ENCODE measurements around the gene AZI2.

The AZI2 gene

DNA sequence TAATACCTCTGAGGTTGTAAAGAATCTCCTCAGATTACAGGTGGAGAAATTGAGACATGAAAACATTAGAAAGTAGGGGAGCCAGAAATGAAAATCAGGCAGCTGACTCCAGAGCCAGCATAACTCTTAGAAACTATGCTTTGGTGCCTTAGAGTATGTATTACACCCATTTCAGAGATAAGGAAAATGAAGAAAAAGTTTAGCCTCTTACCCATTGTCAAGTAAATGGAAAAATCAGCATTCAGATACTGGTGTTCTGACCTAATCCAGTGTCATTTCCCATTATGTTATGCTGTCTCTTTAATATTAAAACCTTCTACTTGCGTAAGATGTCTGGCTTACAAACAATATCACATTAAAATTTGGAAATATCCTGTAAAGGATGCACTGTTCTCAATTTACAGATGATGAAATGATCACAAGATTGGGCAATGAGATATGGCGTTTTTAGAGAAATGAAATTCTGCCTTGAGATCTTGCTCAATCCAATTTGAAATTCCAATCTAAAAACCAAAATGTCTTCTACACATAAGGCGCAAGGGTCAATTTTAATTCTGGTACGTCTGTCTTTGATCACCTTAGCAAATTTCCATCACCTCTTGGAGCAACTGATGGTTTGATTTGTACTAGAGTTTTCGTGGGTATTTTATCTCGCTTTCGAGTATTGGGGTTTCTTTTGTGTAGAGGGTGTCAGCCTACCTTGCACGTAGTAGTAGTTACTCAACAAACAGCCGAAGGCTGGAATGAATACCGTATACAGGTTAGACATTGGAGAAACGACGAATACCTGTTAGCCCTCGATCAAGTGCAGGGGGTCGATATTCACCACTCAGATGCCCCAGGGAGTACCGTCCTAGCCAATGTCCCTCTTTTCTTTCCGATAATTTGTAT, 1.0 kb downstream of the AZI2 start:
- H3K4me3 ChIP-seq (ENCODE audit: control insufficient read depth, low read depth, low read length): peak overlapping the region; percentile 90
- DNase-seq (ENCODE audit: low read depth): peak; percentile 90
- TF ChIP-seq, protein P1, sequence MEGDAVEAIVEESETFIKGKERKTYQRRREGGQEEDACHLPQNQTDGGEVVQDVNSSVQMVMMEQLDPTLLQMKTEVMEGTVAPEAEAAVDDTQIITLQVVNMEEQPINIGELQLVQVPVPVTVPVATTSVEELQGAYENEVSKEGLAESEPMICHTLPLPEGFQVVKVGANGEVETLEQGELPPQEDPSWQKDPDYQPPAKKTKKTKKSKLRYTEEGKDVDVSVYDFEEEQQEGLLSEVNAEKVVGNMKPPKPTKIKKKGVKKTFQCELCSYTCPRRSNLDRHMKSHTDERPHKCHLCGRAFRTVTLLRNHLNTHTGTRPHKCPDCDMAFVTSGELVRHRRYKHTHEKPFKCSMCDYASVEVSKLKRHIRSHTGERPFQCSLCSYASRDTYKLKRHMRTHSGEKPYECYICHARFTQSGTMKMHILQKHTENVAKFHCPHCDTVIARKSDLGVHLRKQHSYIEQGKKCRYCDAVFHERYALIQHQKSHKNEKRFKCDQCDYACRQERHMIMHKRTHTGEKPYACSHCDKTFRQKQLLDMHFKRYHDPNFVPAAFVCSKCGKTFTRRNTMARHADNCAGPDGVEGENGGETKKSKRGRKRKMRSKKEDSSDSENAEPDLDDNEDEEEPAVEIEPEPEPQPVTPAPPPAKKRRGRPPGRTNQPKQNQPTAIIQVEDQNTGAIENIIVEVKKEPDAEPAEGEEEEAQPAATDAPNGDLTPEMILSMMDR (conservative IDR thresholded peaks at IDR 0.05; ENCODE audit: control insufficient read depth, insufficient read depth, low read depth, low read length): no peak

DNA sequence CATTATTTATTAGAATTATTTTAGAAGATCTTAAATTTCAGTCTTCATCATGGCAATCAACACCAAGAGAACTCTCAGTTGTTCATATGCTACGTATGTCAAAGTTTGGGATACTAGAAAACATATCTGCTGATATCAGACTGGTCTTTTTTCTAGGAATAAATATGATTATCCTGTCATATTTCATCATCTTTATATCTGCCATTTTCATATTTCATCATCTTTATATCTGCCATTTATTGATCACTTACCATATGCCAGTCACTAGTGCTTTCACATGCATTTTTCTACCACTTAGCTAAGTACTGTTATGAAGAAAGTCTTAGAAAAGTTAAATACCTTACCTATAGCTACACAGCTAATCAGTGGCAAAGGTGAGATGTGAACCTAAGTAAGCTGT, 2.9 kb downstream of the AZI2 start:
- TF ChIP-seq, protein P1 (conservative IDR thresholded peaks at IDR 0.05; ENCODE audit: control insufficient read depth, insufficient read depth, low read depth, low read length): no peak
- no peak for DNase-seq (ENCODE audit: low read depth)
- no peak overlapping the region for H3K4me3 ChIP-seq (ENCODE audit: control insufficient read depth, low read depth, low read length)

DNA sequence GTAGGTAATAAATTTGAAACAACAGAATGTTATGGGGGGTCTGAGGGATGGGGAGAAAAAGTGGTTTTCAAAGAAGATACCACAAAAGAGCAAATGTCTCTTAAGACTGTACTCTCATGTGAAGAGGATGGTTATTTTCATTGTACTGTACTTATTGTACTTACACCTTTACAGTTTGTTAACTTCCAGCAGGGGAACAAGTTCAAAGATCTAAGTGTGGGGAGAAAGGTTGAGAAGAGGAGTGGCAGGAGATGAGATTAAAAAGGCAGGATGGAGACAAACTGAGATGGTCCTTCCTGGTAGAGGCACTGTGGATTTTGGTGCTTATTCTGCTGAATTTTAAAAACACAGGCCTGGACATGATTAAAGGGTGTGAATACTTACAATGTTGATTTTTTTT, 5.5 kb downstream of the AZI2 start:
- TF ChIP-seq, protein P1 (conservative IDR thresholded peaks at IDR 0.05; ENCODE audit: control insufficient read depth, insufficient read depth, low read depth, low read length): no peak
- no peak for DNase-seq (ENCODE audit: low read depth)
- no peak overlapping the region for H3K4me3 ChIP-seq (ENCODE audit: control insufficient read depth, low read depth, low read length)

DNA sequence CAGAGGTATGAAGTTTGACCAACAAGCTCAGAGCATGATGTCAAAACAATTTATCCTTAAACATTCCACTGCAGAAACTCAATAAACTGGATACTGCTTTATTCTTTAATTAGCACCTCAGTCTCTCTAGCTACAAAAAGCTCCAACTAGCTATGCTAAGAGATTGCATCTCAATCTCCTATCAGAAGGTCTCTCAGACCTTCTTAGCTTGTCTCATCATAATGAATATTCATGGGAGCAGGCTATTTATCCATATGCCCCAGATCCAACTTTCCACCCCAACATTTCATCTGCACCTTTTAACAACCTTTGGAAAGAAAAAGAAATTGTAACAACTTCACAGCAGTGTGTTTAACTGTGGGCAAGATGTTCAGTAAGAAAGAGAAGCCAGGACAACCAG, 11.4 kb downstream of the AZI2 start:
- H3K4me3 ChIP-seq (ENCODE audit: control insufficient read depth, low read depth, low read length): no peak overlapping the region
- no peak for DNase-seq (ENCODE audit: low read depth)
- TF ChIP-seq, protein P1 (conservative IDR thresholded peaks at IDR 0.05; ENCODE audit: control insufficient read depth, insufficient read depth, low read depth, low read length): no peak

DNA sequence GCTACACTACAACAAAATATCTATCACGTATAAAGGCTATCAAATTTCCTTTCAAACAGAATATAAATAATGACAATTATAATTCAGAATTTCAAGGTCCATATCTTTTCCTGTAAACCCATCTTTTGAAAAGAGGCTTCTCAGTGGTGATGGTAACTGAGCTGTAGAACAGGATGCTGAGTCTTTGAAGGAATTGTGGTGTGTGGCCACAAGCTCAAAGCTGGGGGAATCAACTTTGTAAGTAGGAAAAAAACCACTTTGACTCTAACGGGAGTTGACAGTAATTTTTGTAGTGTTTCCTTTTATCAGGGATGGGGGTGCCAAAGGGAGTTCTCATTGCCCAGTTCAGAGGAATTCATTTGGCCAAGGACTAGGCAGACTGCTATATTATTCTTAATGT, 13.4 kb downstream of the AZI2 start:
- TF ChIP-seq, protein P1 (conservative IDR thresholded peaks at IDR 0.05; ENCODE audit: control insufficient read depth, insufficient read depth, low read depth, low read length): no peak
- DNase-seq (ENCODE audit: low read depth): no peak
- H3K4me3 ChIP-seq (ENCODE audit: control insufficient read depth, low read depth, low read length): no peak overlapping the region

DNA sequence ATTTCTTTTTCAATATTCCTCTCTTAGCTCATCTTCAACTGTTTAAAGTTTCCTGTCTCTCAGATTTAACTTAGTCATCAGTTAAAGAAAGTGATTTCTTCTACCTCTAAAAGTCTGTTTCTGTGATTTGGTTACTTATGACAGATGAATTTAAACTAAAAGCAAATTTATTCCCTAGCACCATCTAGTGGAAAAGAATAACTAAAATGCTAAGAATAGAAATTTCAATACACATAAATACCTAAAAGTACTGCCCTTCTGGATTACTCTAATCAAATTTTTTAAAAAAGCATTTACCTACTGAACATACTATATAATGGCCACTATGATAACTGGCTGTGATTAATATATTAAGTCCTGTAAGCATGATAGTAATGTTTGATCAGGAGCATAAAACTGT, 14.1 kb downstream of the AZI2 start:
- peak; percentile 26 for DNase-seq (ENCODE audit: low read depth)
- H3K4me3 ChIP-seq (ENCODE audit: control insufficient read depth, low read depth, low read length): no peak overlapping the region
- TF ChIP-seq, protein P1 (conservative IDR thresholded peaks at IDR 0.05; ENCODE audit: control insufficient read depth, insufficient read depth, low read depth, low read length): peak; percentile 23

All from fibroblast of mammary gland (primary cell).